ENCODE data around the gene IL10RB.

Gene IL10RB

DNA sequence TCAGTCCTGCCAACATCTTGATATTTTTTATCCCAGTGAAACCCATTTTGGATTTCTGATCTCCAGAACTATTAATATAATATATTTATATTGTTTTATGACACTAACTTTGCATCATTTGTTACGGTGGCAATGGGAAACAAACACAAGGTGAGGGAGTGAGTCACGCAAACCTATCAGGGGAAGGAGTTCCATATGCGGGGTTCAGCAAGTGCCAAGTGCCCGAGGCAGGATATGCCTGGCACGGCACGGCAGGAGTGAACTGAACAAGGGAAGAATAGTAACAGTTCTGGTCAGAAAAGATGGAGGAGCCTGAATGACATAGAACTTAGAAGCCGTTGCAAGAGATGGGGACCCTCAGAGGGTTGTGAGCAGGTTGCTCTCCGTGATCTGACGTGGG, 7.7 kb upstream of the IL10RB start:
- H3K27me3 ChIP-seq (ENCODE audit: control insufficient read depth, insufficient read depth, low read length) = no peaks in the 10 kb centered on the region
- H3K9ac ChIP-seq (ENCODE audit: low read length) = no peak overlapping the region
- H3K9me3 ChIP-seq (ENCODE audit: control insufficient read depth, low read length) = no peaks in the 10 kb centered on the region
- no peaks in the 10 kb centered on the region for H3K36me3 ChIP-seq (ENCODE audit: control insufficient read depth, insufficient read depth, low read length)
- H3K4me1 ChIP-seq (ENCODE audit: control insufficient read depth, insufficient read depth, low read length) = no peaks in the 10 kb centered on the region
- no peak overlapping the region for H3K4me3 ChIP-seq (ENCODE audit: low read length)

DNA sequence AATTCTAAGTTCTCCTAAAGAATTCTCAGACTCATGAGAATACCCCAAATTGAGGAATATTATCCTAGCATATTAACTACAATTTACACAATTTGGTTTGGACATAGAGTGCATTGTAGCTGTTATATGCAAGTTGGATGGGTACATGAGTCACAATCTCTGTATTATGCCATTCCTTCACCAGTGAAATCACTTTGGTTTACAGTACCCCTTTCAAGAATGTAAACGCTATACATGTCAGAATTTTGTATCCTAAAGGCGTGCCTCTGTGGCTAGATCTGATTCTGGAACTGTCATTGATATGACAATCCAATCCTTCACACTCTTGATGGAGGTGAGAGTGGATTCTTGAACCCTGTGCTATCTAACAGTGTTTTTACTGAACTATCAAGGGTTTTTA, 6.7 kb upstream of the IL10RB start:
- no peaks in the 10 kb centered on the region for H3K9me3 ChIP-seq (ENCODE audit: control insufficient read depth, low read length)
- no peak overlapping the region for H3K9ac ChIP-seq (ENCODE audit: low read length)
- H3K36me3 ChIP-seq (ENCODE audit: control insufficient read depth, insufficient read depth, low read length) = no peaks in the 10 kb centered on the region
- H3K4me3 ChIP-seq (ENCODE audit: low read length) = no peak overlapping the region
- H3K4me1 ChIP-seq (ENCODE audit: control insufficient read depth, insufficient read depth, low read length) = no peaks in the 10 kb centered on the region
- H3K27me3 ChIP-seq (ENCODE audit: control insufficient read depth, insufficient read depth, low read length) = no peaks in the 10 kb centered on the region

DNA sequence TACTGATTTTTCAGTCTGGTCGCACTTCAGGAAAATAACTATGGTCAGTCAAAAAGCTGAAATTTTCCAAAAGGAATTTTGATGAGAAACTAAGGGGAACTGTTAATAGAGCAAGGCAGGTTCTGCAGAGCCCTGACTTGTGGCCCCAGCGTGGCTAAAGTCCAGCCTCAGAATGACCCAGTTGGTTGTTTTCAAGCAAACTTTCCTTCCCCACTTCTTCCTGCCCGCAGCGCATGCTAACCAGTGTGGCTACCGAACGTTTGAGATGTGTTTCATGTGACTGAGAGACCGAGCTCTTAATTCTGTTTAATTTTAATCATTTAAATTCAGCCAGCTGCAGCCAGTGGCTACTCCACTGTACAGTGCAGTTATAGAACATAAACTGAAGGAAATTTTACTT, 6.2 kb upstream of the IL10RB start:
- Histone ChIP-seq H3K27me3 (ENCODE audit: control insufficient read depth, insufficient read depth, low read length) (no peaks in the 10 kb centered on the region), H3K9ac (ENCODE audit: low read length) (no peak overlapping the region), H3K4me1 (ENCODE audit: control insufficient read depth, insufficient read depth, low read length) (no peaks in the 10 kb centered on the region), H3K9me3 (ENCODE audit: control insufficient read depth, low read length) (no peaks in the 10 kb centered on the region), H3K4me3 (ENCODE audit: low read length) (no peak overlapping the region), H3K36me3 (ENCODE audit: control insufficient read depth, insufficient read depth, low read length) (no peaks in the 10 kb centered on the region)

DNA sequence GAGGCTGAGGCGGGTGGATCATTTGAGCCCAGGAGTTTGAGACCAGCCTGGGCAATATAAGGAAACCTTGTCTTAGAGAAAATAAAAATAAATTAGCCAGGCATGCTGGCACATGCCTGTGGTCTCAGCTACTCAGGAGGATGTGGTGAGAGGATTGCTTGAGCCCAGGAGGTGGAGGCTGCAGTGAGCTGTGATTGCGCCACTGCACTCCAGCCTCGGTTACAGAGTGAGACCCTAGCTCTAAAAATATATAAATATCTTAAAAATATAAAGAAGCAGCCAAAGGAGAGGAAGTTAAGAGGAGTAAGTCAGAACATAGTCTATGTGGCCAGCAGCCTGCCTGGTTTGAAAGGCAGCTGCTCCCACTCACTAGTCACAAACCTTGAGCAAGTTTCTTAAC, 4.5 kb upstream of the IL10RB start:
- no peaks in the 10 kb centered on the region for H3K9me3 ChIP-seq (ENCODE audit: control insufficient read depth, low read length)
- peaks cover 4% of the 10 kb centered on the region for H3K4me1 ChIP-seq (ENCODE audit: control insufficient read depth, insufficient read depth, low read length)
- no peaks in the 10 kb centered on the region for H3K27me3 ChIP-seq (ENCODE audit: control insufficient read depth, insufficient read depth, low read length)
- no peaks in the 10 kb centered on the region for H3K36me3 ChIP-seq (ENCODE audit: control insufficient read depth, insufficient read depth, low read length)
- no peak overlapping the region for H3K4me3 ChIP-seq (ENCODE audit: low read length)
- H3K9ac ChIP-seq (ENCODE audit: low read length) = no peak overlapping the region

DNA sequence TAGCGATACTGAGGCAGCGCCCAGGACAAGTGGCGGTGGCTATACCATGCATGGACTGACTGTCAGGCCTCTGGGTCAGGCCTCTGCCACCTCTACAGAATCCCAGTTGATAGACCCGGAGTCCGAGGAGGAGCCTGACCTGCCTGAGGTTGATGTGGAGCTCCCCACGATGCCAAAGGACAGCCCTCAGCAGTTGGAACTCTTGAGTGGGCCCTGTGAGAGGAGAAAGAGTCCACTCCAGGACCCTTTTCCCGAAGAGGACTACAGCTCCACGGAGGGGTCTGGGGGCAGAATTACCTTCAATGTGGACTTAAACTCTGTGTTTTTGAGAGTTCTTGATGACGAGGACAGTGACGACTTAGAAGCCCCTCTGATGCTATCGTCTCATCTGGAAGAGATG, 3.2 kb upstream of the IL10RB start:
- no peaks in the 10 kb centered on the region for H3K9me3 ChIP-seq (ENCODE audit: control insufficient read depth, low read length)
- no peak overlapping the region for H3K4me3 ChIP-seq (ENCODE audit: low read length)
- peaks cover 15% of the 10 kb centered on the region for H3K4me1 ChIP-seq (ENCODE audit: control insufficient read depth, insufficient read depth, low read length)
- H3K9ac ChIP-seq (ENCODE audit: low read length) = no peak overlapping the region
- no peaks in the 10 kb centered on the region for H3K36me3 ChIP-seq (ENCODE audit: control insufficient read depth, insufficient read depth, low read length)
- no peaks in the 10 kb centered on the region for H3K27me3 ChIP-seq (ENCODE audit: control insufficient read depth, insufficient read depth, low read length)

DNA sequence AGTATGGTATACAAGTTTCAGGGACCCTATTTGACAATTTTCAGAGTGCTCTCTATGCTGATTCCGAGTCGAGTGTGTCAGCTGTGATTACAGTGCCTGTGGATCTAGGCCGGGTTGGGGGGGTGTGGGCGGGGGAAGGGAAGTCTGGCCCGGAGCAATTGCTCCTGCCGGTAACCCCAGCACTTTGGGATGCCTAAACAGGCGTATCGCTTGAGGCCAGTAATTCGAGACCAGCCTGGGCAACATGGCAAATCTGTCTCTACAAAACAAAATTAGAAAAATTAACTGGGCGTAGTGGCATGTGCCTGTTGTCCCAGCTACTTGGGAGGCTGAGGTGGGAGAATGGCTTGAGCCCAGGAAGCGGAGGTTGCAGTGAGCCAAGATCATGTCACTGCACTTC, 1.6 kb upstream of the IL10RB start:
- Histone ChIP-seq H3K9me3 (ENCODE audit: control insufficient read depth, low read length) (no peaks in the 10 kb centered on the region), H3K9ac (ENCODE audit: low read length) (no peak overlapping the region), H3K4me1 (ENCODE audit: control insufficient read depth, insufficient read depth, low read length) (peaks cover 32% of the 10 kb centered on the region)

DNA sequence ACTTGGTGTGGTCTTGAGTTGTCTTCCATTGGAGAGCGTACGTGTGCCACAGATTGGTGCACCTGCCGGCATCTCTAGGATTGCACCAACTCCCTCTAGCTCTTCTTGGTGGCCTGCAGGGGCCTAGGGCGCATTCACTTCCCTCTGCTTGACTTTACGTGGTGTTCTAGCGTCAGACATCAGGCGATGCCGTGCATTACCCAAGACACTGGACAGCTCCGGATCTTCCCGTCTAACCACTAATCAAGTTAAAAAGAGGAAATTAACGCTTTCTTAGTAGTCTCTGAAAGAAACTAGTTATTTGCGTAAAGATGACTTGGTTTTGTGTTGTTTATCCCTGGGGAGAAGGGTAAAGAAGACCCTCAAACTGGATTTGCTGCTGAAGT, 510 bp upstream of the IL10RB start:
- Histone ChIP-seq H3K4me3 (ENCODE audit: low read length) (peak overlapping the region; percentile 96), H3K4me1 (ENCODE audit: control insufficient read depth, insufficient read depth, low read length) (peaks cover 40% of the 10 kb centered on the region), H3K9ac (ENCODE audit: low read length) (peak overlapping the region; percentile 98), H3K36me3 (ENCODE audit: control insufficient read depth, insufficient read depth, low read length) (no peaks in the 10 kb centered on the region), H3K9me3 (ENCODE audit: control insufficient read depth, low read length) (no peaks in the 10 kb centered on the region), H3K27me3 (ENCODE audit: control insufficient read depth, insufficient read depth, low read length) (no peaks in the 10 kb centered on the region)

More for the DNA sequence above, 1.6 kb upstream of the IL10RB start:
- Histone ChIP-seq H3K27me3 (ENCODE audit: control insufficient read depth, insufficient read depth, low read length) (no peaks in the 10 kb centered on the region), H3K4me3 (ENCODE audit: low read length) (no peak overlapping the region), H3K36me3 (ENCODE audit: control insufficient read depth, insufficient read depth, low read length) (no peaks in the 10 kb centered on the region)

- peaks cover 40% of the 10 kb centered on the region for H3K4me1 ChIP-seq (ENCODE audit: control insufficient read depth, insufficient read depth, low read length)
Measured at GRCh38 chr21:33266789-33267135, 595 bp downstream of the IL10RB start.

GRCh38 chr21:33267250-33267649, 1.1 kb downstream of the IL10RB start:
- no peaks in the 10 kb centered on the region for H3K36me3 ChIP-seq (ENCODE audit: control insufficient read depth, insufficient read depth, low read length)
- peaks cover 40% of the 10 kb centered on the region for H3K4me1 ChIP-seq (ENCODE audit: control insufficient read depth, insufficient read depth, low read length)
- H3K4me3 ChIP-seq (ENCODE audit: low read length) = peak overlapping the region; percentile 96
- H3K9me3 ChIP-seq (ENCODE audit: control insufficient read depth, low read length) = no peaks in the 10 kb centered on the region
- no peaks in the 10 kb centered on the region for H3K27me3 ChIP-seq (ENCODE audit: control insufficient read depth, insufficient read depth, low read length)
- peak overlapping the region; percentile 98 for H3K9ac ChIP-seq (ENCODE audit: low read length)

More at GRCh38 chr21:33266789-33267135, 595 bp downstream of the IL10RB start:
- peak overlapping the region; percentile 96 for H3K4me3 ChIP-seq (ENCODE audit: low read length)
- H3K9ac ChIP-seq (ENCODE audit: low read length) = peak overlapping the region; percentile 98
- no peaks in the 10 kb centered on the region for H3K36me3 ChIP-seq (ENCODE audit: control insufficient read depth, insufficient read depth, low read length)
- no peaks in the 10 kb centered on the region for H3K27me3 ChIP-seq (ENCODE audit: control insufficient read depth, insufficient read depth, low read length)
- no peaks in the 10 kb centered on the region for H3K9me3 ChIP-seq (ENCODE audit: control insufficient read depth, low read length)

DNA sequence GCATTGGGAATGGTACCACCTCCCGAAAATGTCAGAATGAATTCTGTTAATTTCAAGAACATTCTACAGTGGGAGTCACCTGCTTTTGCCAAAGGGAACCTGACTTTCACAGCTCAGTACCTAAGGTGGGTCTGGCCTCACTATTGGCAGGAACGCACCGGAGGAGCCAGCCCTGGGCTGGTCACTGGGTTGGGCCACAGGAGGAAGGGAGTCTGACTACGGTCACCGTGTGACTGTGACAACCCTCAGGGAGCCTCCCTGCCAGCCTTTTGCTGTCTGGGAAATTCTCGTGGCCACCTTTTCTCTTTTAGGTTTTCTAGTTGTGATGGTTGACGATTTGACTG, 2.2 kb downstream of the IL10RB start:
- H3K4me1 ChIP-seq (ENCODE audit: control insufficient read depth, insufficient read depth, low read length) = peaks cover 48% of the 10 kb centered on the region
- H3K9me3 ChIP-seq (ENCODE audit: control insufficient read depth, low read length) = no peaks in the 10 kb centered on the region
- H3K4me3 ChIP-seq (ENCODE audit: low read length) = no peak overlapping the region
- H3K9ac ChIP-seq (ENCODE audit: low read length) = no peak overlapping the region
- no peaks in the 10 kb centered on the region for H3K36me3 ChIP-seq (ENCODE audit: control insufficient read depth, insufficient read depth, low read length)
- no peaks in the 10 kb centered on the region for H3K27me3 ChIP-seq (ENCODE audit: control insufficient read depth, insufficient read depth, low read length)

DNA sequence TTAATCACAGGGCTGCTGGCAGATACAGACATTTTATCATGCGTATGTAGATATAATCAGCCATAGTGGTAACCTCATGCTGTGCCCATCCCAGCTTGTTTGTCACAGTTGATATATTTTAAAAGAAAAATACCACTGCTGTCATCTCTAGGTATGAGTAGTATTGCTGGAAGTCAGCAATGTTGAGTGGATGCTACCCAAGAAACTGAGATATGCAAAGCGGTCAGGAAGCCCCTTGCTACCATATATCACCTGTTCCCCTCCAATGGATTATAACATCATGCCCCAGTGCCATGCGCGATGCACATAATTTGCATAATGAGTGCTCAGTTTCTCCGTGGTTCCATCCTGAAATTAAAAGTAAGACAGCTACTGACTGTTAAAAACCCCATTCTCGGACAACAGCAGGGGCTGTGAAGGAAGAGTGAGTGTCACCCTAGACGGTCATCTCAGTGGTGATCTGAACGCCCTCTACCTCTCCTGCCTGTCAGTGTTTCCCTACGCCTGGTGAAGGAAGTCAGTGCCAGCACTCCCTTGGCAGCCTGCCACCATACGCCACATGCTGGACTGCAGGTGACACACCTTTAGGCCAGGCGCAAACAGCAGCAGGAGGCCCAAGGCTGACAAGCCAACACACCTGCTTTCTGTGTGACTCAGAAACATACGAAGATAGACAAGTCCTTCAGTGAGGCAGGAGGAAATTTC, 2.7 kb downstream of the IL10RB start:
- H3K27me3 ChIP-seq (ENCODE audit: control insufficient read depth, insufficient read depth, low read length) = no peaks in the 10 kb centered on the region
- H3K4me1 ChIP-seq (ENCODE audit: control insufficient read depth, insufficient read depth, low read length) = peaks cover 48% of the 10 kb centered on the region
- H3K9me3 ChIP-seq (ENCODE audit: control insufficient read depth, low read length) = no peaks in the 10 kb centered on the region
- no peak overlapping the region for H3K4me3 ChIP-seq (ENCODE audit: low read length)
- H3K9ac ChIP-seq (ENCODE audit: low read length) = no peak overlapping the region
- H3K36me3 ChIP-seq (ENCODE audit: control insufficient read depth, insufficient read depth, low read length) = no peaks in the 10 kb centered on the region

- Histone ChIP-seq H3K36me3 (ENCODE audit: control insufficient read depth, insufficient read depth, low read length) (no peaks in the 10 kb centered on the region), H3K9me3 (ENCODE audit: control insufficient read depth, low read length) (no peaks in the 10 kb centered on the region), H3K4me1 (ENCODE audit: control insufficient read depth, insufficient read depth, low read length) (peaks cover 44% of the 10 kb centered on the region), H3K4me3 (ENCODE audit: low read length) (no peak overlapping the region), H3K27me3 (ENCODE audit: control insufficient read depth, insufficient read depth, low read length) (no peaks in the 10 kb centered on the region), H3K9ac (ENCODE audit: low read length) (no peak overlapping the region)
Measured at GRCh38 chr21:33270986-33271385, 4.8 kb downstream of the IL10RB start.

DNA sequence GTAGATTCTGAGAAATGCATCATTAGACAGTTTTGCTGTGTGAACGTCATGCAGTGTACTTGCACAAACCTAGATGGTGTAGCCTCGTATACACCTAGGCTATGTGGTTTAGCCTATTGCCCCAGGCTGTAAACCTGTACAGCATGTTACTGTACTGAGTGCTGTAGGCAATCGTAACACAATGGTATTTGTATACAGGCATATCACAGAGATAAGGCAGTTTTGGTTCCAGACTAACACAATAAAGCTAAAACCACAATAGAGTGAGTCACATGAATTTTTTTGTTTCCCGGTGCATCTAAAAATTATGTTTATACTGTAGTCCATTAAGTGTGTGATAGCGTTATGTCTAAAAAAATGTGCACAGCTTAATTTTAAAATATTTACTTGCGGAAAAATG, 6.9 kb downstream of the IL10RB start:
- Histone ChIP-seq H3K9me3 (ENCODE audit: control insufficient read depth, low read length) (no peaks in the 10 kb centered on the region), H3K9ac (ENCODE audit: low read length) (no peak overlapping the region), H3K36me3 (ENCODE audit: control insufficient read depth, insufficient read depth, low read length) (no peaks in the 10 kb centered on the region), H3K4me1 (ENCODE audit: control insufficient read depth, insufficient read depth, low read length) (peaks cover 32% of the 10 kb centered on the region), H3K27me3 (ENCODE audit: control insufficient read depth, insufficient read depth, low read length) (no peaks in the 10 kb centered on the region), H3K4me3 (ENCODE audit: low read length) (no peak overlapping the region)
